ENCODE data around the gene FSTL4. TPM values are rescaled to one million over a fixed set of nuclear protein-coding genes. Genes with fewer than 3 reads are reported as not detected.

The FSTL4 gene
- total RNA-seq, 6 donors from 2014 or later: 0.49 to 4.6 (median 1.1) TPM

DNA sequence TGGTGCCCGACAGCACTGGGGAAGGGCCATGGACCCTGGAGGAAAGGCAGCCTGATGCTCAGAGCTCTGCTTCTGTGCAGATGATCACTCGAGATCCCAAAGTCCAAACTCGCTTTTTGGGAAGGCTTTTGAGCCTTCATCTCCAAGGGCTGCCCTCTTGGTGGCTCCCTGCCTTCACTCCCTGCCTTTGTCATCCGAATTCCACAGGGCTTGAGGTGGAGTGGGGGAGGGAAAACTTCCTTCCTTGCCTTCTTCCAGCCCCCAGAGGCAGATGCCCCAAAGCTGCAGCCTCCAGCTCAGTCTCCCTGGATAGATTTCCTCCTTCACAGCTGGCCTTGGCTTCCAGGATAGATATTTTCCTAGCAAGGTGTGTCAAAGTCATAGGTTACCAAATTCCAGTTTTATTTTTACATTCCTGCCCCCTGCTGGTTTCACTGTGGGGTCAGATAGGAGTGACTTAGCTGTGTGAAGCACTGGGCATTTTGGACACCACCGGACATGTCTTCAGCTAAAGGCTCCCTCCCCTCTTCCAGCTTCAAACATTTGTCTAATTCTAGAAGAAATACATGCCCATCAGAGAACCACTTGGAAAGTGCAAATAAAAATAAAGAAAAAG, 292.3 kb downstream of the FSTL4 start:
- Histone ChIP-seq H3K4me3 (no peak overlapping the region), H3K4me1 (no peaks in the 10 kb centered on the region), H3K27me3 (no peaks in the 10 kb centered on the region), H3K36me3 (no peaks in the 10 kb centered on the region), H3K9me3 (no peaks in the 10 kb centered on the region), H3K27ac (no peak overlapping the region)
- DNase-seq (no peak), ATAC-seq (ENCODE audit: low FRiP score in 2 of 2) (no peak)
- no peak for TF ChIP-seq EP300 (IDR thresholded peaks at IDR 0.05)
- TF ChIP-seq, protein P1, sequence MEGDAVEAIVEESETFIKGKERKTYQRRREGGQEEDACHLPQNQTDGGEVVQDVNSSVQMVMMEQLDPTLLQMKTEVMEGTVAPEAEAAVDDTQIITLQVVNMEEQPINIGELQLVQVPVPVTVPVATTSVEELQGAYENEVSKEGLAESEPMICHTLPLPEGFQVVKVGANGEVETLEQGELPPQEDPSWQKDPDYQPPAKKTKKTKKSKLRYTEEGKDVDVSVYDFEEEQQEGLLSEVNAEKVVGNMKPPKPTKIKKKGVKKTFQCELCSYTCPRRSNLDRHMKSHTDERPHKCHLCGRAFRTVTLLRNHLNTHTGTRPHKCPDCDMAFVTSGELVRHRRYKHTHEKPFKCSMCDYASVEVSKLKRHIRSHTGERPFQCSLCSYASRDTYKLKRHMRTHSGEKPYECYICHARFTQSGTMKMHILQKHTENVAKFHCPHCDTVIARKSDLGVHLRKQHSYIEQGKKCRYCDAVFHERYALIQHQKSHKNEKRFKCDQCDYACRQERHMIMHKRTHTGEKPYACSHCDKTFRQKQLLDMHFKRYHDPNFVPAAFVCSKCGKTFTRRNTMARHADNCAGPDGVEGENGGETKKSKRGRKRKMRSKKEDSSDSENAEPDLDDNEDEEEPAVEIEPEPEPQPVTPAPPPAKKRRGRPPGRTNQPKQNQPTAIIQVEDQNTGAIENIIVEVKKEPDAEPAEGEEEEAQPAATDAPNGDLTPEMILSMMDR (IDR thresholded peaks at IDR 0.05): no peak
- no peak for TF ChIP-seq POLR2A (IDR thresholded peaks at IDR 0.05)
- WGBS, 2 donors: 84 to 87% methylated on average over 5 of the region's 5 CpGs

GRCh38 chr5:133319244-133319643, 293.1 kb downstream of the FSTL4 start:
- no peak for DNase-seq
- Histone ChIP-seq H3K27ac (no peak overlapping the region), H3K36me3 (no peaks in the 10 kb centered on the region), H3K27me3 (no peaks in the 10 kb centered on the region), H3K4me1 (no peaks in the 10 kb centered on the region), H3K9me3 (no peaks in the 10 kb centered on the region), H3K4me3 (no peak overlapping the region)
- TF ChIP-seq POLR2A (IDR thresholded peaks at IDR 0.05): no peak
- no peak for TF ChIP-seq EP300 (IDR thresholded peaks at IDR 0.05)
- TF ChIP-seq, protein P1 (IDR thresholded peaks at IDR 0.05): no peak
- TF ChIP-seq POLR2AphosphoS5 (IDR thresholded peaks at IDR 0.05): no peak
- 84 to 85% methylated on average over 5 of the region's 5 CpGs for WGBS, 2 donors
- ATAC-seq (ENCODE audit: low FRiP score in 2 of 2): no peak

DNA sequence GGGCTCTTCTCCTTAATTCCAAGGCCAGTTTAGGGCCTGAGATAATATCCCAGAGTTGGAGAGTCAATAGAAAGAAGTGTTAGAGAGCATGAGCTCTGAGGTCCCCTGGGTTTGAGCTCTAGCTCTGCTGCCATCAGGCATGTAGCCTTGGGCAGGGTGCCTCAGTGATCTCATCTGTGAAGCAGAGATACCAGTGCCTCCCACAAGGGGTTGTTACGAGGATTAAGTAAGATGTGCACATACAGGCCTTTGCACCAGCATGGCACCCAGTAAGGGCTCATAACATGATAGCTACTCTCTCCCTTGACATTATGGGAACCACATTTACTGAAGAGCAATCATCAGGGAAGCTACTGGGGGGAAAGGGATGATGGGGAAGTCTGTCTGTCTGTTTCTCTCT, 294.8 kb downstream of the FSTL4 start:
- Histone ChIP-seq H3K27ac (no peak overlapping the region), H3K4me3 (no peak overlapping the region), H3K9me3 (no peaks in the 10 kb centered on the region), H3K36me3 (no peaks in the 10 kb centered on the region), H3K27me3 (no peaks in the 10 kb centered on the region), H3K4me1 (no peaks in the 10 kb centered on the region)
- WGBS, 2 donors: 71 to 93% methylated on average over 1 of the region's 1 CpG
- DNase-seq (no peak), ATAC-seq (ENCODE audit: low FRiP score in 2 of 2) (peak in 1 of 2 donors; percentile 16)
- no peak for TF ChIP-seq POLR2A (IDR thresholded peaks at IDR 0.05)
- TF ChIP-seq, protein P1 (IDR thresholded peaks at IDR 0.05): no peak
- TF ChIP-seq POLR2AphosphoS5 (IDR thresholded peaks at IDR 0.05): no peak
- TF ChIP-seq EP300 (IDR thresholded peaks at IDR 0.05): no peak

GRCh38 chr5:133316346-133317343, 295.7 kb downstream of the FSTL4 start:
- H3K27me3 ChIP-seq: no peaks in the 10 kb centered on the region
- 79 to 86% methylated on average over 21 to 22 of the region's 22 CpGs for WGBS, 2 donors
- TF ChIP-seq, protein P1 (IDR thresholded peaks at IDR 0.05): no peak
- no peak for TF ChIP-seq POLR2A (IDR thresholded peaks at IDR 0.05)
- no peak for TF ChIP-seq EP300 (IDR thresholded peaks at IDR 0.05)
- no peak for TF ChIP-seq POLR2AphosphoS5 (IDR thresholded peaks at IDR 0.05)

More at GRCh38 chr5:133316346-133317343, 295.7 kb downstream of the FSTL4 start:
- Histone ChIP-seq H3K4me3 (no peak overlapping the region), H3K9me3 (no peaks in the 10 kb centered on the region), H3K27ac (no peak overlapping the region), H3K4me1 (no peaks in the 10 kb centered on the region), H3K36me3 (no peaks in the 10 kb centered on the region)
- ATAC-seq (ENCODE audit: low FRiP score in 2 of 2): no peak
- DNase-seq: no peak

All from upper lobe of left lung (tissue), 6 donors.